ENCODE measurements around the gene FGD4.

FGD4 gene

DNA sequence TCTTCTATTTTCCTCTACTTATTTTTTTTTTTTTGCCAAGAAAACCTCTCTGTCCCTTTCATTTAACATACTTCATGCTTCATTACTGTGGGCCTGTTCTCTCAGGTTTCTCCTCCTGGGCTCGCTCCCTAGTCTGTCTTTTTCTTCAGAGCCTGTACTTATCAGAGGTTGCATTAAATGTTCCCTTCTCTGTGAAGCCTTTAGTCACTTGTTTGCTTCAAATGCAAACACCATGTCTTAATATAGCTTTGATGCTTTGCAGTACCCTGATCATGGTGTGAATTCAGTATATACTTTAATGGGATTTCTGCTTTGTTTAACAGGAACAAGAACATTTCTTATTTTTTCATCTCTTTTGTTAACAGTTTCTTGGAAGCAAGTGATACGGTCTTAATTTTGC is 207.1 kb downstream of the FGD4 start:
- no peak for DNase-seq (ENCODE audit: low spot score)

DNA sequence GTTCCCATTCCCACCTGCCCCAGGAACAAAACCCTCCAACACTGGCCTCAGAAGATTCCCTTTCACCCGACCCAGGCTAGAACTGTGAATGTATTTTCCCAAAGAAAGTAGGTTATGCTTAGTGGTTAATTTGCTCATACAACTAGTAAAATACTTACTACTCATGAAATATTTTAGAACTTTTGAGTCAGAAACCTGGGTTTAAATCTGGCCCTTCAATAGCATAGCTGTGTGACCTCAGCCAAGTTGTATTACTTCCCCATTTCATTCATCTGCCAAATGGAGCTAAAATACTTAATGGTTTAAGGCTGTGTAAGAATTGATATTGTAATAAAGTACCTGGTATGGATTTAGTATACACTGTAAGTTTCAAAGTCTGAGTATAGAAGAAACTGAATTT is 210.6 kb downstream of the FGD4 start:
- no peak for DNase-seq (ENCODE audit: low spot score)

DNA sequence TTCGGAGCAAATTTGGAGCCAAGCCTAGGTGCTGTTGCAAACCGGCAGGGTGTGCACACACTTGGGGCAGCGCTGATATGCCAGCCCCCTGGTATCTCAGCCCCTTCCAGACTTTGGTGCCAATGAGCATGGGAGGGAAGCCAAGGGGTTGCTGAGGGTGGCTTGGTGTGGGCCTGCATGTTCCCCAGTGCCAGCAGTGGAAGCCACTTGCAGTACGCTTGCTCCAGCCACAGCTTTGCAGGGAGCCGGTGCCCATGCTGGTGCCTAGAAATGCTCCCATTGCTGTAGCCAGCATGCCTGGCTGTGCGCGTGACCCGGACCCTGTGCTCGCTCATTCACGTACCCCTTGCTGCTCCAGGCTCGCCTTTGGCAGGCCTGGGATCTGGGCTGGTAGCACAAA is 212.6 kb downstream of the FGD4 start:
- no peak for DNase-seq (ENCODE audit: low spot score)

DNA sequence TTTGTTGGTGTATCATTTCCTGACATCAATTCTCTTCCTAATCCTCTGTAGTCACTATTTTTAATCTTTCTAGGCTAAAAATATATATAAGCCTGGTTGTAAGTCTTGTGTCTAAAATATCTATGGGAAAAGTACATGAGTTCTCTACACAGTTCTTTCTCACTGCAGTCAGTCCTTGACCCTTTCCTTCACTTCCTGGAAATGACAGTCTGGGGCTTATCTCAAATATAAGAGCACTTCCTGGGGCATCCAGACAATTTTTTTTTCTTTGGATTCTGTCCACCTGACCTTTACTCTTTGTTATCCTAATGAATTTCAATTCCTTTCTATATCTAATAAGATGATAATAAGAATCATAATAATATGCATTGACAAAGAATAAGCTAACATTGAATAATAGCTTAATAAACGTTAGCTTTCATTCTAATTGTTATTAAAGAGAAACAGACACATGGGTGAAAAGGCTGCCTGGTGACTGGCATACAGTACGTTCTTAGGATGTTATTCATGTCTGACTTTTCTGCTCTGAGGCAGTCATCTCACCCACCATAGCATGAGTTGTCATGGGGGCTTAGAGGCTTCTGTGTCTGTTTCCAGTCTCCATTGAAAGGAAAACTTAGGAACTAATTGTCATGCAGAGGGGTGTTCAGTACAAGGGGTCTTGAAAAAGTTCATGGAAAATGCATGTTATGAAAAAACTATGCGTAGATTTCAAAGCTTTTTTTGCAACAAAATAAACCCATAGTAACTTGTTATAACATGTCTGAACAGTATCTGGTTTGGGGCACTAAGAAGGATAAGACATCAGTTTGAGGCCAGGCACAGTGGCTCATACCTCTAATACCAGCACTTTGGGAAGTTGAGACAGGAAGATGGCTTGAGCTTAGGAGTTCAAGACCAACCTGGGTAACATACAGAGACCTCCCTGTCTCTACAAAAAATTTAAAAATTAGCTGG is 213.6 kb downstream of the FGD4 start:
- no peak for DNase-seq (ENCODE audit: low spot score)

DNA sequence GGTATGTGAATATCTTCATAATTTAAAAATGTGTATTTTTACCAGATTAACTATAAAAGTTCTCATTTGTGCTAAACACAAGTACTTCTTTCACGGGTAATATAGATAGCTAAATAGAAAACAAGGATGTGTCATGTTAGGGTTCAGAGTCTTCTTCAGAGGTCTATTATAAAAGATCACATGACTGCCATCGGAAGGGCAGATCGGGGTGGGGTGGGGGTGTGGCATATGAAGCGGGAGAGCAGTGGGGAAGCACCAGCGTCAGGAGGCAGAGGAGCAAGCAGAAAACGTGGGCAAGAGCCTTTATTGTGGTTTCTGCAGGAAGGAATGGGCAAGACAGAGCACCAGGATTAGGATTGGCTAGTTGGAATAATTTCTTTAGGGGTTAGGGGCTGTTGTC is 216.1 kb downstream of the FGD4 start:
- DNase-seq (ENCODE audit: low spot score), result no peak

DNA sequence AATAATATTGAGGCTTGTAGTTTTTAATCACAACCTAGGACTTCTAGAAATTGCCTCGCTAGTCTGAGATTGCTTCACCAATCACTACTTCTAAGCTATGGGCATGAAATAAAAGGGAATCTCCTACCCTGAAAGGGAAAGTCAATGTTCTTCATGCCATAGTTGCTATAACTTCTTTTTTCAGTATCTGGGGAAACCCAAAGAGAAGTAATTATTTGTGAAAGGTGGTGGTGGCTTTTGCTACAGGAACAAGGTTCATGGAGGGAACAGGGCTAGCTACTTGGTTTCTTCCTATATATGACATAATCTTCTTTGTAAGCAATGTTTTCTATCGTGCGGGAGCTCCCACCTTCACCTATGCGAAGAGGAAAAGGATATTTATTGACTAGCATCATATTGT is 218.2 kb downstream of the FGD4 start:
- DNase-seq (ENCODE audit: low spot score), result no peak

DNA sequence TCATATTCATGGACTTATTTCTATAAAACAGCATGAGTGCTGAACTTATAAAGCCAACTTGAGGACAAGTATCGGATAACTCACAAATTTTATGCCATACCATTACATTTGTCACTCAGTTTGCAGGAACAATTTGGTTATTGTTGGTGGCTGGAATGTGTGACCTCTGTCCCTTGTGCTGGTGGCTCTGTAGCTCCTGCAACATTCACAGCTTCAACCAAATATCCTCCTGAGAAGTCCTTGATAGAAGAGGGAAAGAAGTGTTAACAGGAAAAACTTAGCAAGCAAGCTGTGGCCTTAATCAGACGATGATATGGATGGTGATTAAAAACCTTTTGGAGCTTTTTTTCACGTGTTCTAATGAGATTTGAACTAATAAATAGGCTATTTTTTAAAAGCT is 218.8 kb downstream of the FGD4 start:
- DNase-seq (ENCODE audit: low spot score), result no peak

DNA sequence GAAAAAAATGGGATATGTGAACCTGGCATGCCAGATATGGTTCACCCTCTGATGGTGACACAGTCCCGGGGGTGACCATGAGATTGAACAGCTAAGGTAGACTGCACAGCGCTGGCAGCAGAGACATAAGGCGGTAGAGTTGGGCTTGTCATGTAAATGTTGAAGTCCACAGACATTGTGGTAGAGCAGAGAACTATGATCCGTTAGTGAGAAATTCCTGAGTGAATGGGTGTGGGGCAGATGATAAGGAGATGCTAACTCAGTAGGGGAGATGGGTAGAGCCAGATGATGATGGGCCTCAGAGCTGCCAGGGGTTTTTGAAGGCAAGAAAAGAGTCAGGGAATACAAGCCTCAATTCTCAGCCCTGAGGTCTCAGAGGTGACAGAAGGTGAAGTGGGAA is 228.6 kb downstream of the FGD4 start:
- DNase-seq (ENCODE audit: low spot score), result no peak

DNA sequence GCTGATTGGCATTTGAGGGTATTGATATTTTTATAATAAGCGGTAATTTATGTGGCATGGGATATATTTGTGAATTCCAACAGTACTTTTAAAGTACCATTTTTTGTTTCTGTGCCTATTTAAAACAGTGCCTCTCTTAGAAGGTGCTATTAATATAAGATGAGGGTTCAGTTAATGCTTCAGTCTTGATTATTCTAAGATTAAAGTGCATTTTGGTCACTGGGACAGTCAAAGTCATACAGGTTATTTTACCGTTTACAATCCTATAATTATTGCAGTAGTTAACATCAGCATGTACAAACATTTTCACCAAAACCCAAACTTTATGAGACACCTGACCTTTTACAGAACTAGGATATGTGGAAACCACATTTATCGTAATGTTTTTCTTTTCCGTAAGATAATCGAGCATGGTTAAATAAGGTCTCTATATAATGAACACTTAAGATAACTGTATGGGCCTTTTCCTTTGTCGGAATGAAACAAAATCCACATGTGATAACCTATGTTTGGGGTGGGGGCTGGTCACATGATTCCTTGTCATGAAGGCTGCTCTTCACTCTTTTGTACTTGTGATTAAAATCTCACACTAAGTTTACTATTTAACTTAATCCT is 242.0 kb downstream of the FGD4 start:
- DNase-seq (ENCODE audit: low spot score), result no peak

DNA sequence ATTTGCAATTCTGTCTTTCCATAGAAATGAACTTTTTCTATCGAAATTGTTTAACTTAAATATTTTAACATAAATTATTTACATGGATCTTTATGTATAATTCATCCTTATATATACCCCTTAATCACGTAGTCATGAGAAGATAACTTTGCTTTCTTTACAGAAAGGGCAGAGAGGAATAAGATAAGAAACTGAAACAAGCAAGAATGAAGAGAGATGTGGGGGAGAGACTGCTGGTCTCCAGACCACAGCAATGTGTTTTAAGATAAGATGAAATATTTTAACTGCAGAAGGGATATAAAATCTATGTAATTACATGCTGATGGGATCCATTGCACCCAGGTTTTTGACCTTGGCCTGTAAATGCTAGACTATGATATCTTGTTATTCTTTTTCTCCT is 245.1 kb downstream of the FGD4 start:
- no peak for DNase-seq (ENCODE audit: low spot score)

DNA sequence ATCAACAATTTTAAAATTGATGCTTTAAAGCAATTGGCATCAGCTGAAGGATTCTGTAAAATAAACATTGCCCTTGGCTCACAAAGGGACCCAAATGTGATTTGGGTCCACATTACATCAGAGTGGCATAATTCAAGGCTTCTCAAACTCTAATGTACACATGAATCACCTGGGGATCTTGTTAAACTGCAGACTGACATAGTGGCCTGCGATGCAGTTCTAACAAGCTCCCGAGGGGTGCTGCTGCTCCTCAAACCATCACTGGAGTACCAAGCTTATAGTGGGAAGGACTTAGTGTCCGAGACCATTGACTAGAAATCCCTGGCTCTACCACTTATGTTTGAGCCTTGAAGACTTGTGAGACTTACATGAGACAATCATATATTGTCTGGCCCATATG is 247.9 kb downstream of the FGD4 start:
- DNase-seq (ENCODE audit: low spot score), result no peak

DNA sequence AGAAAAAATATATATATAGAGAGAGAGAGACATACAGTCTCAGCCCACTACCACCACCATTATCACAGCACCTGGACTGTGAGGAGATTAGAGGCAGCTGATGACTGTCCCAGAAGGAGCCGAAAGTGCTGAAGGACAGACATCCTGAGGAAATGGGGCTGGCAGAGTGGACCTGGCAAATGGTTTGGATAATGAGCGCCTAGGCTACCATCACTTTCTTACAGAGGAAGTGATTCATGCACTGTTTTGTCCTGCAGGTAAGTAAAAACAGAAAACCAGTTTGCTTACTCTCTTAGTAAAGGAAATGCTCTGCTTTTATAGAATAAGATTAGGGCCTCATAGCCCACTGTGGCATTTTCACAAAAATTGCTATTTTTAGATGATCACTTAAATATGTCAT is 251.2 kb downstream of the FGD4 start:
- DNase-seq (ENCODE audit: low spot score), result no peak

DNA sequence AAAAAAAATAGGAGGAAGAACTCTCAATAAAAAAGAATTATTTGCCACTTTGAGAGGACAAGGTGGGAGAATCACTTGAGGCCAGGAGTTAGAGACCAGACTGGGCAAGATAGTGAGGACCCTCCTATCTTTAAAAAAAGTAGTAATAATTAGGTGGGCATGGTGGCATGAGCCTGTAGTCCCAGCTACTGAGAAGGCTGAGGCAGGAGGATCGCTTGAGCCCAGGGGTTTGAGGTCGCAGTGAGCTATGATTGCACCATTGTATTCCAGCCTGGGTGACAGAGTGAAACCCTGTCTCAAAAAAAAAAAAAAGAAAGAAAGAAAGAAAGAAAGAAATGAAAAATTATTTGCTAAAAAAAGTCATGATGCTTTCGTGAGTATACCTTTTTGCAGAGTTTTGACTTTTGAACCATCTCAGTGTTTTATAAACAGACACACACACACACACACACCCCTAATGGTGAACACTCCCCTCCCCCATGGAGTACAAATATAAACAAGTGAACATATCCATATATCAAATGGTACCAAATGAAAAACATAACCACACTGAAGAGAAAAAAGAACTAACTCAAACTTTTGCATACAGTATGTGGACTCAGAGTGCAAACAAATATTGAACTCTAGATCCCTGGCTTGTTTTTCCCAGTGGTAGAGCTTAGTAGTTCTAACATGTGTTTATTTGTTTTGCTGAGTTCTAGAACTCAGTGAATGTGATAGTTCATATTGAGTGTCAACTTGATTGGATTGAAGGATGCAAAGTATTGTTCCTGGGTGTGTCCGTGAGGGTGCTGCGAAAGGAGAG is 252.0 kb downstream of the FGD4 start:
- no peak for DNase-seq (ENCODE audit: low spot score)

DNA sequence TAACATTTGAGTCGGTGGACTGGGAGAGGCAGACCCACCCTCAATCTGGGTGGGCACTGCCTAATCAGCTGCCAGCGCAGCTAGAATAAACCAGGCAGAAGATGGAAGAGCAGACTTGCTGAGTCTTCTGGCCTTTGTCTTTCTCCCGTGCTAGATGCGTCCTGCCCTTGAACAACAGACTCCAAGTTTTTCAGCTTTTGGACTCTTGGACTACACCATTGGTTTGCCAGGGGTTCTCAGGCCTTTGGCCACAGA is 252.5 kb downstream of the FGD4 start:
- no peak for DNase-seq (ENCODE audit: low spot score)

DNA sequence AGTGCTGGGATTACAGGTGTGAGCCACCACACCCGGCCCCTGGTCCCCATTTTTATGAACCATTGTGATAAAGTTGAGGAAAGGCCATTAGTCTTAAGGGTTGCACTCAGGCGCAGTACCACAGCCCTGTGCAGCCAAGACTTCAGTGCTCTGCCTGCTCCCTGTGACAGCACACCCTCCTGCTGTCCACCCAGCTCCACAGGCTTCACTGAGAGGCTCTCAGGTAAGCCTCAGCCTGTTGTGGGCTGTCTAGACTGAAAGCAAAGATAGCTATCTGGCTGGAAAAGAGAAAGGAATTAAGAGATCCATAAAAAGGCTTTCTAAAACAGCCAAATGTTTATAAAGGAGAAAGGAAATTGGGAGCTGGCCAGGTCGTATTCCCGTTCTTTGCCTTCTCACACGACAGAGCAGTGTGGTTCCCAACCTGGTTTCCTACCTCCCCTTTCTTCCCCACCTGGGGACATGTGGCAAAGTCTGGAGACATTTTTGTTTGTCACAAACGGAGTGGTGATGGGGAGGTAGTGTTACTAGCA is 260.6 kb downstream of the FGD4 start:
- DNase-seq (ENCODE audit: low spot score), result no peak

DNA sequence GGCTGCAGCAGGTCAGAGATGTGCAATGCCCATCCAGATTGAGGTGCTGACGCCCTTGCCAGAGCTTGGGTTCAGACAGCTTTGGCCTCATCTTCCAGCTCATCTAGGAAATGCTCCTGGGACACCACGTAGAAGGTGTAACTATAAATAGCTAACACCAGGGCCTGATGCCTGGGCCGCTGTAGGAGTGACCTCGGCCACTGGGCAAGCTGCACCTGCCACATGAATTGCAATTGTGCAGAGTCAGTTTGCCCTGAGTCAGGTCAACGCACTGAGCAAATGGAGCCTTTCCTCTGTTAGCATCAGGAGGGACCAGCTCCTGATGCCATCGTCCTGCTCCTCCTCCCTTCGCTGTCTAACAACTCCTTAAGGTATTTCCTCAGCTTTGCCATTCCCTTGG is 262.3 kb downstream of the FGD4 start:
- no peak for DNase-seq (ENCODE audit: low spot score)

DNA sequence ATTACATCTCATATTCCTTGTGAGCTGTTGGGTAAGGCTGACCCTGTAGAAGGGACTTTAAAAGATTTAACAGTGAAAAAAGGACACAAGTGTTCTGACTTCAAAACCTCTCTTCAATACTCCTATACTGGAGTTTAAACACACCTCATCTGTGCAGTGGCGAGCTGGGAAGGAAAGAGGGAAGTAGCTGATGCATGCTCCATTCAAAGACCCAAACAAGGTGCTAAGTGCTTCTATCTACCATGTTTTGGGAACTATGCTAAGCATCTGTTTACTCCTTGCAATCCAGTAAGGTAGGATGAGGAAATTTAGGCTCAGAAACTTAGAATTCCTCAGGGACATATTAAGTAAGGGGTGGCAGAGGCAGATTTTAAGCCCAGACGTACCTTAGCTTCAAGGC is 263.3 kb downstream of the FGD4 start:
- DNase-seq (ENCODE audit: low spot score), result no peak

DNA sequence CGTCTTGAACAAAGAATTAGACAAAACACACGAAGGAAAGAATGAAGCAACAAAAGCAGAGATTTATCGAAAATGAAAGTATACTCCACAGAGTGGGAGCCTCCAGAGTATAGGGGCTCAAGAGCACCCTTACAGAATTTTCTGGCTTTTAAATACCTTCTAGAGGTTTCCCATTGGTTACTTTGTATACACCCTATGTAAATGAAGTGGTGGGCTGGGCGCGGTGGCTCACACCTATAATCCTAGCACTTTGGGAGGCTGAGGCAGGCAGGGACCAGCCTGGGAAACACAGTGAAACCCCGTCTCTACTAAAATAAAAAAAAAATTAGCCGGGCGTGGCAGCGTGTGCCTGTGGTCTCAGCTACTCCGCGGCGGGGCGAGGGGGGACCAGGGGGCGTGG is 266.7 kb downstream of the FGD4 start:
- DNase-seq (ENCODE audit: low spot score), result no peak

DNA sequence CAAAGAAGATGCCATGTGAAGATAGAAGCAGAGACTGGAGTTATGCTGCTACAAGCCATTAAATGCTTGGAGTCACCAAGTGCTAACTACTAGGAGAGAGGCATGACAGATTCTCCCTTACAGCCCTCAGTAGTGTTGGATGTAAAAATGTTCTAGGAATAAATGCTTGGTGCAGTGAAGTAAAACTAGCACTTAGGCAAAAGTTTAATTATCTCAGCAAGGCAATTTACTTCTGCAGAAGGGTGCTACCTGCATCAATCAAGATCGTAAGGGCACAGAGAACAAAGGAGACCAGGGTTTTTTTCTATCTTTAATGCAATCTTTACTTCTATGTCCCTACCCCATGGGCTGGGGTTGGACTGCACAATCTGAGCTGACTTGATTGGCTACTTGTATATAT is 270.2 kb downstream of the FGD4 start:
- no peak for DNase-seq (ENCODE audit: low spot score)

DNA sequence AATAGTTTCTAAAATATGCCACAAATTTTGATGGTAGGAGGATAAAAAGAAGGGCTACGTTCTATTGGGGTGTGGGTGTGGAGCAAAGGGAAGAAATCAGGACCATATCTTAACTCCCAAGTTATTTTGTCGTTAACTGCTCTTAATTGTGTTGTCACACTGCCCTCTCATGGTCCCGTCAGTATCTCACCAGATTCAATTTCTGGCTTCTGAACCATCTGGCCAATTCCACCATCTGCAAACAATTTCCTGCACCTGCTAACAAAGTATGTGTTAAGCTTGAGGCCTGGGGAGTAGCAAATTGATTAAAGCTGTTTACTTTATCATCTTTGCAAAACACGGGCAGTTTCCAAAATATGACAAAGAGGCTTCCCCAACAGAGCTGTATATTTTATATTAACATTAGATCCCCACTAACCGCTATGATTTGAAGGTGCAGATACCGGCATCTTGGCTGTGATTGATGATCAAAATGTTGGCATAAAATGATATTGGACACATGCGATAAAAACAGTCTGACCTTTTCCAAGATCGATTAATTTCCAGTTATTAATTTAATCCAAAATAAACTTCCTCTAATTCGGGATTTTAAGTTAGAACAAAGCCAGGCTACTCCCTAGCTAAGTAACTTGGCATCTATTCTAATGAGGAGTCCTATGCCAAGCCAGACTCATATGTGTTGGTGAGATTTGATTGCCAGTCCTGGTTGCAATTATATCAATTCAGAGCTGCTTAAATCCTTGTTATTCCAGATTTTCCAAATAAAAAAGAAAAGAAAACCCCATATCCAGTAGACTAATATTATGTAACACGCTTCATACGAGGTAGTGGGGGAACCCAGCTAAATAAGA is 272.8 kb downstream of the FGD4 start:
- peak; percentile 83 for DNase-seq (ENCODE audit: low spot score)

DNA sequence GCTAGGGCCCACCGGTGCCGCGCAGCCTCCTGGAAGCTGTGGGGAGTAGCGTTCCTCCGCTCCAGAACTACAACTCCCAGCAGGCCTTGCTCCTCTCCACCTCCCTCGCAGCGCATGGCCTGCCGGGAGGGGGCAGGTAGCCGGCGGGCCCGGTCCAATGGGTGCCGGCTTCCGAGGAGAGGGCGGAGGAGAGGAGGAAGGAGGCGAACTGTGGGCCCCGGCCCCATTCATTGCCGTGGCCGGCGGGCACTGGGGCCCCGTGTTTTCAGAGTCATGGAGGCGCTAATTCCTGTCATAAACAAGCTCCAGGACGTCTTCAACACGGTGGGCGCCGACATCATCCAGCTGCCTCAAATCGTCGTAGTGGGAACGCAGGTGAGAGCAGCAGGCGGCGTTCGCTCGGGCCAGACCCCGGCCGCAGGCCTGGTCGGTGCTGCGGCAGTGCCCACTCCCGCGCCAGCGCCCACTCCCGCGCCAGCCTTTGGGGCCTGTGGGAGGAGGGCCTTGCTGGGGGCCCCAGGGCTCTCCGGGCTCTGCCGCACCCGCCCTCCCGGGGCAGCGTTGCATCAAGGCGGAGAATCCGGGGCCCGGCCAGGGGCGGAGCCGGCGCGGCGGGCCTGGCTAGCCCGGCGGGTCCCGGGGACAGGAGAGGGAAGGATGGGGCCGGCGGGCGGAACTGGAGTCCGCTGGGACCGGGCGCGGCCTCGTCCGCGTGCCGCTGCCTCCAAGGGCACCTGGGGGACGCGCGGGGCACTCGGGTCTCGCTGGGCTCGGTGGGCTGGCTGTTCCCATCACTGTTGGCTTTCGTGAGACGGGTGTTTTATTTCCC is 279.9 kb downstream of the FGD4 start, which contains the start of gene DNM1L:
TSS of gene DNM1L (plus strand) at position 211 of the 829 bp plus-strand sequence. CDS start at position 274, 63 bp downstream.
- DNase-seq (ENCODE audit: low spot score), result peak; percentile 96

Data from AG08395 (cell line).